SK-N-SH (cell line): ENCODE data around the gene IP6K1. TPM values are rescaled to one million over a fixed set of nuclear protein-coding genes. Genes with fewer than 3 reads are reported as not detected.
A peak's percentile ranks its signal among the peaks of the same experiment; 100 is the strongest.

Experiments
- CTCF ChIA-PET: fragments of 300-600, 350-600 bp; formaldehyde crosslinking; extraction: SDS; loops from one replicate; lab custom pipeline; 2021; lab: Yijun Ruan, JAX
- POLR2A ChIA-PET: fragments of 350-600 bp; sonication (Branson Sonifier 250); formaldehyde crosslinking; extraction: SDS; loops from one replicate; lab custom pipeline; 2020; ENCODE audit warnings: antibody characterized with exemption, inconsistent platforms; lab: Yijun Ruan, JAX
- DNase-seq: peaks from one replicate; pipeline ENCODE4 v3.0.0; 2012
- H2AFZ ChIP-seq: fragments of 200-600 bp; sonication (generic); 2 replicates; pipeline ENCODE4 v1.8.1; 2016; ENCODE audit warnings: antibody characterized with exemption, mild to moderate bottlenecking, low read depth
- H3F3A ChIP-seq: fragments of 200-600 bp; sonication (generic); replicated peaks from 2 replicates; pipeline ENCODE3; 2016; ENCODE audit warnings: antibody characterized with exemption, mild to moderate bottlenecking; ENCODE audit not compliant: insufficient read depth
- H3K27ac ChIP-seq, 2 experiments: fragments of 200-500 bp in 1 of 2; fragments of 200-600 bp in 1 of 2; sonication (Bioruptor generic) in 1 of 2; sonication (generic), shearing (Covaris generic) in 1 of 2; 2 replicates each; pipeline versions ENCODE4 v1.5.1 to v1.6.1; 2014 to 2016; ENCODE audit warnings: low read depth in 2 of 2, inconsistent platforms in 1 of 2, low read length in 1 of 2, mild to moderate bottlenecking in 1 of 2, mixed read lengths in 1 of 2
- H3K27me3 ChIP-seq: fragments of 200-600 bp; sonication (generic), shearing (Covaris generic); 2 replicates; pipeline ENCODE4 v1.6.1; 2016; ENCODE audit warnings: mixed run types; ENCODE audit not compliant: insufficient read depth
- H3K36me3 ChIP-seq, 2 experiments: fragments of 200-500 bp in 1 of 2; fragments of 200-600 bp in 1 of 2; sonication (Bioruptor generic) in 1 of 2; sonication (generic) in 1 of 2; replicated peaks in 1 of 2; 2 replicates each; pipeline versions ENCODE3 to v1.5.1; 2014 to 2016; ENCODE audit warnings: low read length in 1 of 2, mild to moderate bottlenecking in 1 of 2; ENCODE audit not compliant: insufficient read depth in 2 of 2, control insufficient read depth in 1 of 2
- H3K4me1 ChIP-seq, 2 experiments: fragments of 200-500 bp in 1 of 2; fragments of 200-600 bp in 1 of 2; sonication (Bioruptor generic) in 1 of 2; sonication (generic), shearing (Covaris generic) in 1 of 2; 2 replicates each; pipeline versions ENCODE4 v1.5.1 to v1.6.1; 2014 to 2016; ENCODE audit warnings: low read depth in 1 of 2, low read length in 1 of 2, mixed run types in 1 of 2; ENCODE audit not compliant: insufficient read depth in 2 of 2, control insufficient read depth in 1 of 2
- H3K4me2 ChIP-seq: fragments of 200-600 bp; sonication (generic), shearing (Covaris generic); 2 replicates; pipeline ENCODE4 v1.6.1; 2017; ENCODE audit warnings: mixed run types
- H3K4me3 ChIP-seq, 2 experiments: fragments of 200-500 bp in 1 of 2; fragments of 200-600 bp in 1 of 2; sonication (Bioruptor generic) in 1 of 2; sonication (generic), shearing (Covaris generic) in 1 of 2; 2 replicates each; pipeline versions ENCODE4 v1.5.1 to v1.8.1; 2014 to 2016; ENCODE audit warnings: low read depth in 2 of 2, inconsistent platforms in 1 of 2, low read length in 1 of 2, mild to moderate bottlenecking in 1 of 2, mixed read lengths in 1 of 2, moderate library complexity in 1 of 2
- H3K79me2 ChIP-seq: fragments of 200-600 bp; sonication (generic); 2 replicates; pipeline ENCODE4 v1.8.1; 2017; ENCODE audit warnings: mild to moderate bottlenecking; ENCODE audit not compliant: insufficient read depth
- H3K9ac ChIP-seq: fragments of 200-600 bp; sonication (generic); 2 replicates; pipeline ENCODE4 v1.6.1; 2017; ENCODE audit warnings: mixed run types
- H3K9me2 ChIP-seq: fragments of 200-600 bp; sonication (generic); 2 replicates; pipeline ENCODE4 v1.6.1; 2017; ENCODE audit warnings: mixed run types
- H3K9me3 ChIP-seq: fragments of 200-600 bp; sonication (generic); 2 replicates; pipeline ENCODE4 v1.6.1; 2017; ENCODE audit warnings: mixed run types, mild to moderate bottlenecking, moderate library complexity
- H4K20me1 ChIP-seq: fragments of 200-600 bp; sonication (generic); 2 replicates; pipeline ENCODE4 v1.6.1; 2017; ENCODE audit warnings: mild to moderate bottlenecking, mixed run types; ENCODE audit not compliant: insufficient read depth
- ELF1 ChIP-seq: IDR thresholded peaks from 2 replicates; pipeline ENCODE4 v1.4.0; 2012
- EZH2phosphoT487 ChIP-seq: fragments of 200-600 bp; sonication (generic); IDR thresholded peaks from 2 replicates; pipeline ENCODE4 v1.6.1; 2017; ENCODE audit warnings: low read depth, mixed run types, mild to moderate bottlenecking, antibody characterized with exemption, moderate library complexity, borderline replicate concordance
- GABPA ChIP-seq: IDR thresholded peaks from 2 replicates; pipeline ENCODE4 v1.4.0; 2012; ENCODE audit warnings: low read depth, mild to moderate bottlenecking
- GATA2 ChIP-seq: sonication (generic); formaldehyde crosslinking; IDR thresholded peaks from 2 replicates; pipeline ENCODE4 v1.5.0; 2020; ENCODE audit warnings: mild to moderate bottlenecking, missing genetic modification reagents
- JUND ChIP-seq: IDR thresholded peaks from 2 replicates; pipeline ENCODE4 v1.4.0; 2012
- NRF1 ChIP-seq: IDR thresholded peaks from 2 replicates; pipeline ENCODE4 v1.6.1; 2012; ENCODE audit warnings: low read depth, mild to moderate bottlenecking, low read length
- RAD21 ChIP-seq: IDR thresholded peaks from 2 replicates; pipeline ENCODE4 v1.6.1; 2012; ENCODE audit warnings: mild to moderate bottlenecking, low read length
- RCOR1 ChIP-seq: fragments of 150-350 bp; IDR thresholded peaks from 2 replicates; pipeline ENCODE4 v1.6.1; 2017; ENCODE audit warnings: antibody characterized with exemption, low read length
- SMC3 ChIP-seq: IDR thresholded peaks from 2 replicates; pipeline ENCODE4 v1.6.1; 2012; ENCODE audit warnings: low read depth, low read length, improper control_type of control experiment
- TAF1 ChIP-seq: IDR thresholded peaks from 2 replicates; pipeline ENCODE4 v1.6.1; 2012; ENCODE audit warnings: low read depth, mild to moderate bottlenecking, low read length, moderate library complexity, borderline replicate concordance
- TCF12 ChIP-seq: IDR thresholded peaks from 2 replicates; pipeline ENCODE4 v1.4.0; 2012
- TEAD4 ChIP-seq: IDR thresholded peaks from 2 replicates; pipeline ENCODE4 v1.4.0; 2012; ENCODE audit warnings: mild to moderate bottlenecking, borderline replicate concordance; ENCODE audit not compliant: insufficient read depth
- WGBS: methylation state at CpG from one replicate; pipeline ENCODE4 v1.1.6; 2017; ENCODE audit warnings: low lambda C conversion rate; 5-methylcytosine and 5-hydroxymethylcytosine counted together
- polyA plus RNA-seq, 3 experiments: library from polyadenylated mRNA; depleted of rRNA; stranded (reverse); fragments of >200 nt; gene quantifications; 2 replicates each; pipeline ENCODE4 v1.2.3, GENCODE V29; 2012
- TF ChIP-seq, protein P1 (sequence below): IDR thresholded peaks from 2 replicates; pipeline ENCODE4 v1.4.0; 2012; ENCODE audit warnings: low read depth
- TF ChIP-seq, protein P2 (sequence below): fragments of 150-350 bp; IDR thresholded peaks from 2 replicates; pipeline ENCODE4 v1.6.1; 2017; ENCODE audit warnings: antibody characterized with exemption, low read length, low read depth, borderline replicate concordance
- TF ChIP-seq, protein P3 (sequence below): IDR thresholded peaks from 2 replicates; pipeline ENCODE4 v1.4.0; 2012; ENCODE audit warnings: low read depth, borderline replicate concordance
- TF ChIP-seq, protein P4 (sequence below): IDR thresholded peaks from 2 replicates; pipeline ENCODE4 v1.6.1; 2012; ENCODE audit warnings: mild to moderate bottlenecking, low read depth, low read length, moderate library complexity
- TF ChIP-seq, protein P5 (sequence below): fragments of 150-350 bp; IDR thresholded peaks from 2 replicates; pipeline ENCODE4 v1.6.1; 2016; ENCODE audit warnings: mild to moderate bottlenecking, low read depth, low read length

Gene IP6K1
- polyA plus RNA-seq, 1 of the 3 experiments (the other 2 are of a cell fraction): 23.3 TPM

DNA sequence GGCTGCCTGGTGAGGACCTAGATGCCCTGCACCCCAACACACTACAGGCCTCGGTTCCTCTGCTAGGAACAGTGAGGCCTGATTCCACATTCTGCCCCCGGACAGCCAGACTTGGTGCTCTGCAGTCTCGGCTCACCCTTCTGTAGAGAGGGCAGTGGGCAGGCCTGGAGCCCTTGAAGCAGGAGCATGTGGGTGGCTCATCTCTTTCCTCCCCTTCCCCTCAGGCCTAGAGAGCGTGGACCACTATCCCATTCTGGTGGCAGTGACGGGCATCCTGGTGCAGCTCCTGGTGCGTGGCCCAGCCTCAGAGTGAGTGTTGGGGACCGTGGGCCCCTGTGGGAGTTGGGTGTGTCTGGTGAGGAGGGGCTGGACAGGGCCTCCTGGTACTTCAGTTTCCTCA is 70.2 kb downstream of the IP6K1 start:
- Histone ChIP-seq H3K9me2 (no peaks in the 10 kb centered on the region), H2AFZ (no peak overlapping the region), H3K27ac (no peak overlapping the region), H3K9me3 (no peaks in the 10 kb centered on the region), H3K4me1 (peaks cover 0 to 12% of the 10 kb centered on the region in 2 experiments; a peak in 1 of 4 replicates), H4K20me1 (no peaks in the 10 kb centered on the region), H3K4me2 (no peak overlapping the region), H3K27me3 (no peaks in the 10 kb centered on the region), H3K4me3 (no peak overlapping the region), H3K9ac (no peak overlapping the region), H3F3A (peaks cover 6% of the 10 kb centered on the region), H3K79me2 (no peaks in the 10 kb centered on the region), H3K36me3 (peaks cover 2 to 24% of the 10 kb centered on the region in 2 experiments)
- WGBS: no CpG with 5 or more reads among the region's 7 CpGs
- ChIA-PET POLR2A (no interaction called here), CTCF (interaction anchor here (7.9 kb wide), 1 partner anchor 14 kb away, joined by 76 read pairs; no protein-coding TSS in a partner anchor)
- TF ChIP-seq, protein P1, sequence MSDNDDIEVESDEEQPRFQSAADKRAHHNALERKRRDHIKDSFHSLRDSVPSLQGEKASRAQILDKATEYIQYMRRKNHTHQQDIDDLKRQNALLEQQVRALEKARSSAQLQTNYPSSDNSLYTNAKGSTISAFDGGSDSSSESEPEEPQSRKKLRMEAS: no peak
- TF ChIP-seq, protein P2, sequence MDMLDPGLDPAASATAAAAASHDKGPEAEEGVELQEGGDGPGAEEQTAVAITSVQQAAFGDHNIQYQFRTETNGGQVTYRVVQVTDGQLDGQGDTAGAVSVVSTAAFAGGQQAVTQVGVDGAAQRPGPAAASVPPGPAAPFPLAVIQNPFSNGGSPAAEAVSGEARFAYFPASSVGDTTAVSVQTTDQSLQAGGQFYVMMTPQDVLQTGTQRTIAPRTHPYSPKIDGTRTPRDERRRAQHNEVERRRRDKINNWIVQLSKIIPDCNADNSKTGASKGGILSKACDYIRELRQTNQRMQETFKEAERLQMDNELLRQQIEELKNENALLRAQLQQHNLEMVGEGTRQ: no peak
- no peak for TF ChIP-seq TAF1
- TF ChIP-seq, protein P3, sequence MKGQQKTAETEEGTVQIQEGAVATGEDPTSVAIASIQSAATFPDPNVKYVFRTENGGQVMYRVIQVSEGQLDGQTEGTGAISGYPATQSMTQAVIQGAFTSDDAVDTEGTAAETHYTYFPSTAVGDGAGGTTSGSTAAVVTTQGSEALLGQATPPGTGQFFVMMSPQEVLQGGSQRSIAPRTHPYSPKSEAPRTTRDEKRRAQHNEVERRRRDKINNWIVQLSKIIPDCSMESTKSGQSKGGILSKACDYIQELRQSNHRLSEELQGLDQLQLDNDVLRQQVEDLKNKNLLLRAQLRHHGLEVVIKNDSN: no peak
- TF ChIP-seq NRF1: no peak
- TF ChIP-seq RCOR1: no peak
- TF ChIP-seq EZH2phosphoT487: no peak
- TF ChIP-seq JUND: no peak
- no peak for TF ChIP-seq TEAD4
- no peak for TF ChIP-seq TCF12
- DNase-seq: peak; percentile 4

DNA sequence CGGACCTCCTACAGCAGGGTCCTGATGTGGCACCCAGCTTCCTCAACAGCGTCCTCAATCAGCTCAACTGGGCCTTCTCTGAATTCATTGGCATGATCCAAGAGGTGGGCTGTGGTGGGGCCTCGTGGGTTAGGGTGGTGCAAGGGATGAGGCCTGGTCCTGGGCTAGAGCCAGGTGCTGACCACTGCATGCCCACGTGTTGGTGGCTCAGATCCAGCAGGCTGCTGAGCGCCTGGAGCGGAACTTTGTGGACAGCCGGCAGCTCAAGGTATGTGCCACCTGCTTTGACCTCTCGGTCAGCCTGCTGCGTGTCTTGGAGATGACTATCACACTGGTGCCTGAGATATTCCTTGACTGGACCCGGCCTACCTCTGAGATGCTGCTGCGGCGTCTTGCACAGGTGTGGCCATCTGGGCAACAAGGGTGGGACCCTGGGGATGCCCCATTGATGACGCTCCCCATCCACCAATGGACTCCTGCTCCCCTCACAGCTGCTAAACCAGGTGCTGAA is 70.7 kb downstream of the IP6K1 start:
- H2AFZ ChIP-seq: no peak overlapping the region
- H3K4me3 ChIP-seq: no peak overlapping the region
- no peak overlapping the region for H3K4me2 ChIP-seq
- no peaks in the 10 kb centered on the region for H3K79me2 ChIP-seq
- H3K9ac ChIP-seq: no peak overlapping the region
- CTCF ChIA-PET: interaction anchor here (7.9 kb wide), 1 partner anchor 13 kb away, joined by 76 read pairs; no protein-coding TSS in a partner anchor
- H3K27me3 ChIP-seq: no peaks in the 10 kb centered on the region
- H3K36me3 ChIP-seq: peaks cover 7 to 19% of the 10 kb centered on the region in 2 experiments
- no peaks in the 10 kb centered on the region for H3K9me2 ChIP-seq
- peaks cover 6% of the 10 kb centered on the region for H3F3A ChIP-seq
- H4K20me1 ChIP-seq: no peaks in the 10 kb centered on the region
- peaks cover 0 to 12% of the 10 kb centered on the region in 2 experiments; a peak in 1 of 4 replicates for H3K4me1 ChIP-seq
- no peaks in the 10 kb centered on the region for H3K9me3 ChIP-seq
- POLR2A ChIA-PET: no interaction called here
- H3K27ac ChIP-seq: no peak overlapping the region
- 96% methylated on average over 10 of the region's 13 CpGs for WGBS
- peak; percentile 13 for DNase-seq
- no peak for TF ChIP-seq GABPA
- TF ChIP-seq, protein P4, sequence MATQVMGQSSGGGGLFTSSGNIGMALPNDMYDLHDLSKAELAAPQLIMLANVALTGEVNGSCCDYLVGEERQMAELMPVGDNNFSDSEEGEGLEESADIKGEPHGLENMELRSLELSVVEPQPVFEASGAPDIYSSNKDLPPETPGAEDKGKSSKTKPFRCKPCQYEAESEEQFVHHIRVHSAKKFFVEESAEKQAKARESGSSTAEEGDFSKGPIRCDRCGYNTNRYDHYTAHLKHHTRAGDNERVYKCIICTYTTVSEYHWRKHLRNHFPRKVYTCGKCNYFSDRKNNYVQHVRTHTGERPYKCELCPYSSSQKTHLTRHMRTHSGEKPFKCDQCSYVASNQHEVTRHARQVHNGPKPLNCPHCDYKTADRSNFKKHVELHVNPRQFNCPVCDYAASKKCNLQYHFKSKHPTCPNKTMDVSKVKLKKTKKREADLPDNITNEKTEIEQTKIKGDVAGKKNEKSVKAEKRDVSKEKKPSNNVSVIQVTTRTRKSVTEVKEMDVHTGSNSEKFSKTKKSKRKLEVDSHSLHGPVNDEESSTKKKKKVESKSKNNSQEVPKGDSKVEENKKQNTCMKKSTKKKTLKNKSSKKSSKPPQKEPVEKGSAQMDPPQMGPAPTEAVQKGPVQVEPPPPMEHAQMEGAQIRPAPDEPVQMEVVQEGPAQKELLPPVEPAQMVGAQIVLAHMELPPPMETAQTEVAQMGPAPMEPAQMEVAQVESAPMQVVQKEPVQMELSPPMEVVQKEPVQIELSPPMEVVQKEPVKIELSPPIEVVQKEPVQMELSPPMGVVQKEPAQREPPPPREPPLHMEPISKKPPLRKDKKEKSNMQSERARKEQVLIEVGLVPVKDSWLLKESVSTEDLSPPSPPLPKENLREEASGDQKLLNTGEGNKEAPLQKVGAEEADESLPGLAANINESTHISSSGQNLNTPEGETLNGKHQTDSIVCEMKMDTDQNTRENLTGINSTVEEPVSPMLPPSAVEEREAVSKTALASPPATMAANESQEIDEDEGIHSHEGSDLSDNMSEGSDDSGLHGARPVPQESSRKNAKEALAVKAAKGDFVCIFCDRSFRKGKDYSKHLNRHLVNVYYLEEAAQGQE: no peak
- TF ChIP-seq JUND: no peak
- TF ChIP-seq RAD21: no peak
- no peak for TF ChIP-seq EZH2phosphoT487
- TF ChIP-seq SMC3: no peak
- TF ChIP-seq, protein P5, sequence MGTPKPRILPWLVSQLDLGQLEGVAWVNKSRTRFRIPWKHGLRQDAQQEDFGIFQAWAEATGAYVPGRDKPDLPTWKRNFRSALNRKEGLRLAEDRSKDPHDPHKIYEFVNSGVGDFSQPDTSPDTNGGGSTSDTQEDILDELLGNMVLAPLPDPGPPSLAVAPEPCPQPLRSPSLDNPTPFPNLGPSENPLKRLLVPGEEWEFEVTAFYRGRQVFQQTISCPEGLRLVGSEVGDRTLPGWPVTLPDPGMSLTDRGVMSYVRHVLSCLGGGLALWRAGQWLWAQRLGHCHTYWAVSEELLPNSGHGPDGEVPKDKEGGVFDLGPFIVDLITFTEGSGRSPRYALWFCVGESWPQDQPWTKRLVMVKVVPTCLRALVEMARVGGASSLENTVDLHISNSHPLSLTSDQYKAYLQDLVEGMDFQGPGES: no peak
- no peak for TF ChIP-seq RCOR1
- no peak for TF ChIP-seq ELF1
- no peak for TF ChIP-seq GATA2 (CRISPR knock-in tag)
- TF ChIP-seq, protein P2: no peak
